ENCODE data around the gene MBD3L2B. TPM values are rescaled to one million over a fixed set of nuclear protein-coding genes. Genes with fewer than 3 reads are reported as not detected.

MBD3L2B gene
- total and polyA plus RNA-seq, 9 of the 15 experiments (the other 6 are each of a cell fraction or from before 2014, with no cell fraction given), result not detected

GRCh38 chr19:6987850-6988249 lies 33.4 kb downstream of the MBD3L2B start:
- FAIRE-seq, result no peak
- POLR2A ChIA-PET, result interaction anchor here (1.1 to 1.5 kb wide), 2 partner anchors 10 to 17 kb away, joined by 3 to 4 read pairs; no protein-coding TSS in a partner anchor
- no peak for ATAC-seq

GRCh38 chr19:6983448-6983847 lies 37.8 kb downstream of the MBD3L2B start:
- Histone ChIP-seq H4K20me1 (replicated peaks; ENCODE audit: control insufficient read depth, insufficient read depth, low read length) (no peaks in the 10 kb centered on the region), H3K9me1 (ENCODE audit: control insufficient read depth, insufficient read depth, low read length) (no peaks in the 10 kb centered on the region), H3K4me2 (ENCODE audit: insufficient read depth, low read length) (no peak overlapping the region), H3K4me3 (no peak overlapping the region), H3K4me1 (replicated peaks in 1 of 2; ENCODE audit: control insufficient read depth in 2 of 2, insufficient read depth in 2 of 2, low read length in 2 of 2) (no peaks in the 10 kb centered on the region), H3K9ac (ENCODE audit: insufficient read depth in 1 of 2, low read depth in 2 of 2, low read length in 2 of 2) (no peak overlapping the region), H3K79me2 (ENCODE audit: control insufficient read depth, insufficient read depth, low read length) (no peaks in the 10 kb centered on the region), H2AFZ (ENCODE audit: low read depth, low read length) (no peak overlapping the region), H3K36me3 (ENCODE audit: control insufficient read depth, insufficient read depth, low read length) (no peaks in the 10 kb centered on the region), H3K27ac (ENCODE audit: extremely low read depth, low read depth, low read length) (no peak overlapping the region), H3K27me3 (ENCODE audit: control insufficient read depth in 2 of 2, insufficient read depth in 2 of 2, low read length in 2 of 2) (peaks cover 0 to 13% of the 10 kb centered on the region in 2 experiments; a peak in 1 of 5 replicates), H3K9me3 (replicated peaks; ENCODE audit: control insufficient read depth, insufficient read depth, low read depth, low read length) (peaks cover 2% of the 10 kb centered on the region; the same call in 1 of the 2 replicates)
- CTCF ChIA-PET (ENCODE audit: low intra/inter-chr PET ratio), result no interaction called here
- DNase-seq (ENCODE audit: extremely low read depth in 1 of 4, low spot score in 3 of 4), result no peak
- TF ChIP-seq KAT8 (IDR thresholded peaks at IDR 0.05; ENCODE audit: low read depth), result no peak
- TF ChIP-seq CSDE1 (IDR thresholded peaks at IDR 0.05), result no peak
- no peak for FAIRE-seq
- in situ Hi-C loops (cut with MboI) (no loop called here), intact Hi-C loops (cut with micrococcal nuclease) (no loop called here)
- BruUV-seq (replicated peaks), result no TSS peak
- POLR2A ChIA-PET, result no interaction called here
- no peak for ATAC-seq

More at GRCh38 chr19:6987850-6988249, 33.4 kb downstream of the MBD3L2B start:
- Histone ChIP-seq H3K9me1 (ENCODE audit: control insufficient read depth, insufficient read depth, low read length) (no peaks in the 10 kb centered on the region), H3K4me3 (no peak overlapping the region), H3K9ac (ENCODE audit: insufficient read depth in 1 of 2, low read depth in 2 of 2, low read length in 2 of 2) (no peak overlapping the region), H3K79me2 (ENCODE audit: control insufficient read depth, insufficient read depth, low read length) (no peaks in the 10 kb centered on the region), H3K4me2 (ENCODE audit: insufficient read depth, low read length) (no peak overlapping the region), H3K27ac (ENCODE audit: extremely low read depth, low read depth, low read length) (no peak overlapping the region), H3K36me3 (ENCODE audit: control insufficient read depth, insufficient read depth, low read length) (no peaks in the 10 kb centered on the region), H3K27me3 (ENCODE audit: control insufficient read depth in 2 of 2, insufficient read depth in 2 of 2, low read length in 2 of 2) (peaks cover 0 to 21% of the 10 kb centered on the region in 2 experiments; a peak in 2 of 5 replicates), H2AFZ (ENCODE audit: low read depth, low read length) (no peak overlapping the region), H4K20me1 (replicated peaks; ENCODE audit: control insufficient read depth, insufficient read depth, low read length) (no peaks in the 10 kb centered on the region), H3K4me1 (replicated peaks in 1 of 2; ENCODE audit: control insufficient read depth in 2 of 2, insufficient read depth in 2 of 2, low read length in 2 of 2) (no peaks in the 10 kb centered on the region), H3K9me3 (replicated peaks; ENCODE audit: control insufficient read depth, insufficient read depth, low read depth, low read length) (peaks cover 2% of the 10 kb centered on the region; the same call in 1 of the 2 replicates)
- 0% methylated on average over 4 of the region's 4 CpGs for WGBS (ENCODE audit: insufficient coverage, low coverage, missing lambda C conversion rate)
- no peak for DNase-seq (ENCODE audit: extremely low read depth in 1 of 4, low spot score in 3 of 4)
- CTCF ChIA-PET (ENCODE audit: low intra/inter-chr PET ratio), result no interaction called here
- BruUV-seq (replicated peaks), result no TSS peak
- intact Hi-C loops (cut with micrococcal nuclease), result no loop called here
- TF ChIP-seq ZNF140 (CRISPR knock-in tag; IDR thresholded peaks at IDR 0.05), result no peak
- no peak for TF ChIP-seq BHLHE40 (IDR thresholded peaks at IDR 0.05; ENCODE audit: low read length)
- TF ChIP-seq POLR2B (IDR thresholded peaks at IDR 0.05; ENCODE audit: low read depth, partially characterized antibody), result no peak
- no peak for TF ChIP-seq ZNF165 (CRISPR knock-in tag; IDR thresholded peaks at IDR 0.05; ENCODE audit: borderline replicate concordance)
- TF ChIP-seq FOXJ2 (tag; IDR thresholded peaks at IDR 0.05), result no peak
- no peak for TF ChIP-seq GTF2B (IDR thresholded peaks at IDR 0.05; ENCODE audit: extremely low read depth, insufficient read length)
- in situ Hi-C loops (cut with MboI), result no loop called here
